Fibroblast of pulmonary artery (primary cell): ENCODE data around the gene CHIC2.

ENCODE experiments used
- DNase-seq: peaks from one replicate; pipeline ENCODE4 v3.0.0-alpha.2; 2010; ENCODE audit warnings: low read depth
- H3K4me3 ChIP-seq: replicated peaks from 2 replicates; pipeline ENCODE4 v1.5.1; 2011; ENCODE audit warnings: low read depth, mild to moderate bottlenecking, control low read depth, low read length, moderate library complexity
- CTCF ChIP-seq: IDR thresholded peaks from 2 replicates; pipeline ENCODE4 v1.5.1; 2011; ENCODE audit warnings: mild to moderate bottlenecking, control low read depth, low read length, inconsistent platforms; ENCODE audit errors: missing control alignments

CHIC2 gene

GRCh38 chr4:54098375-54098774, 34.0 kb upstream of the CHIC2 start:
- no peak overlapping the region for H3K4me3 ChIP-seq
- no peak for DNase-seq
- TF ChIP-seq CTCF = no peak

DNA sequence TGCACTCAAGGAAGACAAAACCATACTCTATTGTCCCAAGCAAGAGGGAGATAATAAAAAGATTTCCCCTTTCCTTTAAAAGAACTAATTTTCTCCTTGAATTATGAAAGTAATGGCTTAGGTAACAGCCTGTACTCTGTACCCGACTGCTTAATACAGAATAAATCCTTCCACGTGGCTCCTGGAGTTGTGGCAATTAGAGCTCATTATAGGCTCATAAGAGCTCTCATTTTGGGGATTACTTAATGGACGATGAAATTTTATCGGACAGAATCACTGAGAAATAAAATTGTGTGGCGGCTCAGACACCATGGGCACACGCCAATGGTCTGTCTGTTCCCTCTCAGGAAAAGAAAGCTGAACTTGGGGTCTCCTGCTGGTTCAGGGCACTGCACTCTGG, 32.7 kb upstream of the CHIC2 start:
- no peak for TF ChIP-seq CTCF
- DNase-seq = no peak

DNA sequence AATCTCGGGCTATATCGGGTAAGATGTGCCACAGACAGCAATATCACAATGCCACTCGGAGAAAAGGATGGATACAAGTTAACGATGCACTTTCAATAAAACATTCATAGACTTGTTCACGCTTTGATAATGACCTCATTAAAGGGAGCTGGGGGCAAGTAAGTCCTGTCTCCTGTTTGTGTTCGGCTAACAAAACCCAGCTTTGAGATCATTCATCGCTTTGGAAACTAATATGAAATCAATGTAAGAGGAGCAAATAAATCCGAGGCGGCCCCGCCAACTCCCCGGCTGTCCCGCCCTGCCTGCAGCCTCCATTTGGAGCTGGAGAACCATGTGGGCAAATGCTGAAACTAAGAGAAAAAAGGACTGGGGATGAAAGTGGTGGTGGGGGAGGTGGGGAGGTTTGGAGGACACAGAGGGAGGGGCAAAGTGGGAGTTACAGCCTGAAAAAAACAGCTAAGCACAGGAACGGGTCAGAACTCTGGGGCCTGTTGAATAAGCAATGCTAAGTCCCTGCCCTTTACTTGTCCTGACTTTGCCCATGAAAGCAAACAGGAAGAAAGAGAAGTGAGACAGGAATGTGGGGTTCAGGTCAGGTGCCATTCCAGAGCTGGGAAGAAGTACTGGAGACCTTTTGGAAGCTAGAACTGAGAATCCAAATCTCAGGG, 32.0 kb upstream of the CHIC2 start:
- no peak for TF ChIP-seq CTCF
- DNase-seq = no peak
- no peak overlapping the region for H3K4me3 ChIP-seq

More for the DNA sequence above, 32.7 kb upstream of the CHIC2 start:
- H3K4me3 ChIP-seq = no peak overlapping the region

DNA sequence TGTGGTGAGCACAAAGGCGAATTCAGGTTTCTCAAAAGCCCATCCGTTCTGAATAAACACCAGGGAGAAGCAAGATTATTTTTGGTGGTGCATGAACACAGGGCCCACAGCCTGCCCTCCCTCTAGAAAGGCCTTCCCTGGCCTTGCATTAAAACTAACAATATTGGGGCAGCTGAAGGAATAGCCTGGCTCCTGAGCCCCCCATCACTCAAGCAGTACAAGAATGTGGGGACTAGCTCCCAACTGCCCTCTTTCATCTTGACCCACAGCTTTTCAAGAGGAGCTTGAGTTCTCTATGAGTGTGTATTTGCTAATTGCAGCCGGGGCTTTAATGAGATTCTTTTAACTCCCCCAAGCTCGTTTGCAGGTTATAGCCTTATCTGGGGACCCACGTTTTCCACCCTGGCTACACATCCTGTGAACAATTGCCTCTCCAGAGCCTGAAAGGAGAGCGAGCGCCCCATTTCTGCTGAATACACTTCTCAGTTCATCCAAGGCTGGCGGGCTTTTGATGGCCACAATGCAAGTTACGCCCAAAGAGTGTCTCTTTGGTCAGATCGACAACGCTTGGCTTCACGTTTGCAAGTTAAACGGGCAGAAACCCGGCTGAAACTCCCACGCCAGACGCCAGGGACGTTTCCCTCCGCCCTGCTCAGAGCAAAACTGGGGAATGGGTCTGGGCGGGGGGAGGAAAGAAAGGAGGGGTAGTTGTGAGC, 30.9 kb upstream of the CHIC2 start:
- H3K4me3 ChIP-seq = no peak overlapping the region
- no peak for DNase-seq
- TF ChIP-seq CTCF = no peak

DNA sequence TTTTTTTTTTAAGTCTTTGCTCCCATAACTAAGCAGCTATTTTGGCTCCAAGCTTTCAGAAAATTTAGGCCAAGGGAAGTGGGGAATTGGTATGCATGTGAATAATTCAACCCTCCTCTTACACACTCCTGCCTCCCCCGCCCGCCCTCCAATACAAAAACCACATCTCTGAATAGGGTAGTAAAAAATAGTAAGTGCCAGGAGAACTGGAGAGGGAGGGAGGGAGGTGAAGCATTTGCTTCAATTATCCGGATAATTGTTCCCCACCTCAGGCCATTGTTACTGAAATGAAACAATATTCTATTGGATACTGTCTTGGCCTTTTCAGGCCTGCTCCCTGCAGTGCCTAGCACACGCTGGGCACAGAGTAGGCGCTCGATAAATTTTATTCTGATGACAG, 30.0 kb upstream of the CHIC2 start:
- H3K4me3 ChIP-seq = no peak overlapping the region
- TF ChIP-seq CTCF = no peak
- no peak for DNase-seq

GRCh38 chr4:54093324-54094240, 29.2 kb upstream of the CHIC2 start:
- H3K4me3 ChIP-seq = no peak overlapping the region
- no peak for DNase-seq
- no peak for TF ChIP-seq CTCF
